Measurements from ENCODE around the gene TOM1L2.
A peak's percentile ranks its signal among the peaks of the same experiment; 100 is the strongest.
"Not testable (repeated sequence)": the region's sequence is repeated elsewhere in the genome, so short reads cannot be mapped to it uniquely, and the experiment has no call there.

TOM1L2 gene

GRCh38 chr17:17809531-17810083 is 162.6 kb downstream of the TOM1L2 start:
- FAIRE-seq, result no peak
- no peak for DNase-seq (ENCODE audit: low spot score)

DNA sequence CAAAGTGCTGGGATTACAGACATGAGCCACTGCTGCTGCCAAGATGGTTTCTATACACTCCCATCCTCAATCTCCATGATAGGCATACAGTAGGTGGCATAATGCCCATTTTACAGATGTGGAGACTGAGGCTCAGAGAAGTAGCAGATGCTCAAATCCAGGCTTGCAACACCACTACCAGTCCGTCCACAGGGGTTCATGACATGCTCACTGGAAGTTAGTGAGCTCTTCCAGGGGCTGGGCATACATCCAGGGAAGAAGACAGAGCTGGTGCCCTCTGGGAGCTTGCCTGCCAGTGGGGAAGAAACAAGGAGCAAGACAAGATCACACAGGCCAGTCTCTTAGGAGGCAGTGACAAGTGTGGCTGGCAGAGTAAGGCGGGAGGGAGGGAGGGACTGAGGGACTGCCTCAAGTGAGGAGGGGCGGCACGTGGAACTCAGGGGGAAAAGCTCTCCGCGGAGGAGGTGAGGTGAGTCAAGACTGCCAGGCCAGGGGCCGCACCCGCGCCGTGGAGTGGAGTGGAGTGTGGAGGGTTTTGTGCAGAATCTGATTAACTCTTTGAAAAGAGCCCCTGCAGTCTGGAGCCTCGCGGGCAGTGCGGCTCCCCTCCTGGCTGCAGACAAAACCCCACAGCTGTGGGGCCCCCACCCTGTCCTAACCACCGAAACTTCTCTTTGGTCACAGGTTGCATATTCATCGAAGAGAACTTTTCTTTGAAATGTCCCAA is 163.3 kb downstream of the TOM1L2 start:
- FAIRE-seq (no peak), DNase-seq (ENCODE audit: low spot score) (no peak)

GRCh38 chr17:17808200-17808599 is 164.0 kb downstream of the TOM1L2 start:
- DNase-seq (ENCODE audit: low spot score); FAIRE-seq: not testable (repeated sequence)

DNA sequence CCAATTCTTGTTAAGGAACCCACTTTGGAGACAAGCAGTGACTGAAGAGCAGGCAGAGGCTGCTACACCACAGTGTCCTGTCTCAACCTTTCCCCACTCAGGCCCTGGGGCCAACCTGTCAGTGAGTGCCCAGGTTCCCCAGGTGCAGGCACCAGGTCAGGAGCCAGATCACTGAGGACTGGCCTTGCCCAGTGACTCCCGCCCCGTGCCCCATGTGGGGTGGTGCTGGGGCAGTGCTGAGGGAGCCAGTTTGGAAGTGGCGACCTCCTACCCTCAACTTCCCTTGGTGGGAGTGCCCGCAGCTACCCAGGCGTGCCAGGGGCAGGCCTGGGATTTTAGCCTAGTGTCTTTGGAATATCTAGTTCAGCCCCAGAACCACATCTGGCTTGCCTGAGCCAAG is 164.8 kb downstream of the TOM1L2 start:
- DNase-seq (ENCODE audit: low spot score) (no peak), FAIRE-seq (no peak)

DNA sequence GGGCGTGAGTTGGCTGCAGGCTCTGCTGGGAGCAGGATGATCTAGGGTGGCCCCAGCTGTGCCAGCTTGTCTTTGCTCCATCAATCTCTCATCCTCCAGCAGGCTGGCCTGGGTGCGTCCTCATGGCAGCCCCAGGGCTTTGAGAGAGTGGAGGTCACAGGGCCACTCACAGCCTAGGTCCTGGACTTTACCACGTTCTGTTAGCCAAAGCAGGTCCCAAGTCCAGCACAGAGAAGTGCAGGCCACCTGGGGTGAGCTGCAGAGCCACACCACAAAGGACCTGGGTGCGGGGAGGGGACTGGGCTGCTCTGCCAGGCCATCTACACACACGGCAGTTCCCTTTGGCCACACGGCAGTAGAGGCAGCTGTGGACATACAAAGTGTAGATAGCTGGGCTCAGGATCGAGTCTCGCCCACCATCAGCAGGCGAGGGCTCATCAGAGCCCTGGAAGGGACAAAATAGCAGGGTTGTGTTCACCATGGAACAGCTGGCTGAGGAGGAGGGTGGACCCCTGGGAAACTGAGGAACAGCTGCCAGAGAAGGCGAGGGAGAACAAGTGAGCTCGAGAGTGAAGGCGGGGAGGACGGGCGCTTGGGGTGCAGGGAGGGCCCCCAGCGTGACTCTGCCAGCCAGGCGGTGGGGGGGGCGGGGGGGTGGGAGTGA is 165.5 kb downstream of the TOM1L2 start:
- no peak for DNase-seq (ENCODE audit: low spot score)
- FAIRE-seq, result no peak

- FAIRE-seq (no peak), DNase-seq (ENCODE audit: low spot score) (no peak)
Measured at GRCh38 chr17:17806035-17806434, 166.2 kb downstream of the TOM1L2 start.

DNA sequence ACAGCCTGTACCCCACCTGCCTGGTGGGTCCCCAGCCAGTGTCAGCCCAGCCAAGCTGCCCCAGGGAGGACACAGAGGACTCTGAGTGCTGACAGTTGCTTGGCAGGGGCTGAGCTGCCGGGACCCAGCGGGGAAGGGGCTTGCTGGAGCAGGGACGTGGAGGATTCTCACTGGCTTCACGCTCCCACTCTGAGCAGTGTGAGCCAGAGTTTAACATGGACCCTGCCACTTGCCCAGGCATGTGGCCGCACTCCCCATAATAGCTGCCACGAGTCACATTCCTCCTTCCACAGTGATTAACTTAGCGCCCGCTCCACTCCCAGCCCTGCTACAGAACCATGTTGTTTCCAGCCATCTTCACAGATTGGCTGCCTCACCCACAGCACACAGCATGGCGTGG is 166.6 kb downstream of the TOM1L2 start:
- DNase-seq (ENCODE audit: low spot score), result no peak
- peak; percentile 32 for FAIRE-seq

DNA sequence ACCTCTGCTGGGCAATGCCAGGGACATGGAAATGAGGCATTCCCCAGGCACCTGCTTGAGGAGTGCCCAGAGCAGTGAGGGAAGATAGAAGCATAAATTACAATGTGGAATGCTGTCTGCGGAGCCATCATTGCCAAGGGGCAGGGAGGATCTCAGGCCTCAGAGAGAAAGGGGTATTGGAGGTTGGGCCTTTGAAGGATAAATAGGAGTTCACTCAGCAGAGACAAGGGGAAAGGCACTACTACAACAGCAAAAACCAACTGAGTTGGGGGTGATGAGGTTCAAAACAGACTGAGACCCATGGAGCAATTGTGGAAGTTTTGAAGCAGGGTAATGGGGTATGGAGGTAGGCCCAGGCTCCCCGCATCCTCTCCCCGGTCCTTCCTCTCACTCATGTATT is 168.2 kb downstream of the TOM1L2 start:
- DNase-seq (ENCODE audit: low spot score) (no peak), FAIRE-seq (no peak)

DNA sequence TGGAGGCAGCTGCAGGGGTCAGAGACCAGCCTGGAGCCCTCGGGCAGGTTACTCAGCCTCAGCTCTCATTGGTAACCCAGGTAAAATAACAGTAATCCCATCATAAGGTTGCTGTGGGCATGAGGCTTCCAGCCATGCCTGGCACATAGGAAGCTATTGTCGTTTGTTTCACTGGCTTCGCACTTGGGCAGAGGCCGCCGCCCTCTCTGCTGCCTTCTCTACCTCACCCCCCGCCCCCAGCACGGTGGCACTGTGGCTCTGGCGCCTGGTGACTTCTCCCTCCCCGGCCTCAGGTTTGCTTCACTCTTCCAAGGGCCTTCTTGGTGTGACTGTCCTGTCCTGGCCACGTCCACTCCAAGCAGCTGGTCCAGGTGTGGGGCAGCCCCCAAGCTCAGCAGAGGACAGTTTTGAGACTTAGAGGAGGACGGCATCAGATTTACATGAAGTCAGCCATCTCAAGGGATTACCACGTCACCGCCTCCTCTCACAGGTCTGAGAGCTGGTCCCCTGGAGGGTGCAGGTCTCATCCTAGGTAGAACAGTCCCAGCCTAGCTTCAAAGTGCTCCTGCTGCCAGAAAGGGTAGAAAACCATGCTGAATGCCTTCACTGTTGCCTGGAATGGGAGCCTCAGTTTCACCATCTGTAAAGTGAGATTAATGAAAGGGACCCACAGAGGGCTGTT is 170.3 kb downstream of the TOM1L2 start:
- FAIRE-seq (no peak), DNase-seq (ENCODE audit: low spot score) (no peak)

DNA sequence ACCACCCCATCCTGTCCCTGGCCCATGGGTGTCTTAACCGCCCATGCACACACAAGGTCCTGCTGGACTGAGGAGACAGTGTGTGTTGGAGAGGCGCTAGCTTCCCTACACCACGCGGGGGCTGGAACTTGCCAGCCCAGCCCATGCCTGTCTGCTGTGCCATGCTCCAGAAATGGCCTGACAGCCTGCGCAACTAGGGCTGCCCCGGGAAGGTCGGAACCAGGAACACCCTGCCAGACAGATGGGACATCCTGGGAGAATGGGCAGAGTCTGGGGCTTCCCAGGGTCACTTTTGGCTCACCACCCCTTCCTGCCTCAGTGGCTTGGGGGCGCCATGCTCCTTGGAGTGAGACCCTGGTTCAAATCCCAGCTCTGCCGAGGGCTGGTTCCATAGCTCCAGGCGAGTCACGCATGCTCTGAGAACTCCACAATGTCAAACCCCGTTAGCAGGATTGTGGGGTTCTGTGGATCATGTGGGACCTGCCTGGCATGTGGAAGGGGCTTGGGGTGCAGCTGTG is 171.6 kb downstream of the TOM1L2 start:
- DNase-seq (ENCODE audit: low spot score) (no peak), FAIRE-seq (no peak)

DNA sequence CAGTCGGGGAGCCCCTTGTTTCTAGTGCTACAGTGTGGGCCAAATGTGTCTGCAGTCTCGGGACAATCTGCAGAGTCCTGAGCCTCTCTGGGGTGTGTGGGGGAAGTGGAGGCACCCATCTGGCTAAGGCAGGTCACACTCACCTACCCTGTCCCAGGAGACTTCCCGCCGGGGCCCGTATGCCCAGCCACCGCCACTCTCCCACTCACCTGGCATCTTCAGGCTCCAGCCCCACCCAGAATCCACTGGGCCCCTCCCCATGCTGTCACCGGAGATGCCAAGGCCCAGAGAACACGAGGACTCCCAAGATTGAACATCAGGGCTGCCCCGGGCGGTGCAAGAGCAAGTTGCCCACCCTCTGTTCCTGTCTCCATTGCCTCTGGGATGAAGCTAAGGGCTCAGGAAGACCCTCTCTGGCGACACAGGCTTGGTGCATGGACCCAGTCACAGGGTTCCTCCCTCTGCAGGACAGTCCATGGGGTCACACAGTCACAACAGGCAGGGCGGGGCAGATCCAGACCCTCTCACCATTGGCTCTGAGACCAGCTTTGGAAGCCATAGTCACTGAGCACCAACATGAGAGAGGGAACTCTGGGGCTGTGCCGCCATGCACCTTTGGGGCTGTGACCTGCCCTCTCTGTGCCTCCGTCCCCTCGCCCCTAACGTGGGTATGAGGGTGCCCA is 173.5 kb downstream of the TOM1L2 start:
- no peak for FAIRE-seq
- no peak for DNase-seq (ENCODE audit: low spot score)

- DNase-seq (ENCODE audit: low spot score), result no peak
- no peak for FAIRE-seq
Measured at GRCh38 chr17:17798010-17798556, 174.1 kb downstream of the TOM1L2 start.

DNA sequence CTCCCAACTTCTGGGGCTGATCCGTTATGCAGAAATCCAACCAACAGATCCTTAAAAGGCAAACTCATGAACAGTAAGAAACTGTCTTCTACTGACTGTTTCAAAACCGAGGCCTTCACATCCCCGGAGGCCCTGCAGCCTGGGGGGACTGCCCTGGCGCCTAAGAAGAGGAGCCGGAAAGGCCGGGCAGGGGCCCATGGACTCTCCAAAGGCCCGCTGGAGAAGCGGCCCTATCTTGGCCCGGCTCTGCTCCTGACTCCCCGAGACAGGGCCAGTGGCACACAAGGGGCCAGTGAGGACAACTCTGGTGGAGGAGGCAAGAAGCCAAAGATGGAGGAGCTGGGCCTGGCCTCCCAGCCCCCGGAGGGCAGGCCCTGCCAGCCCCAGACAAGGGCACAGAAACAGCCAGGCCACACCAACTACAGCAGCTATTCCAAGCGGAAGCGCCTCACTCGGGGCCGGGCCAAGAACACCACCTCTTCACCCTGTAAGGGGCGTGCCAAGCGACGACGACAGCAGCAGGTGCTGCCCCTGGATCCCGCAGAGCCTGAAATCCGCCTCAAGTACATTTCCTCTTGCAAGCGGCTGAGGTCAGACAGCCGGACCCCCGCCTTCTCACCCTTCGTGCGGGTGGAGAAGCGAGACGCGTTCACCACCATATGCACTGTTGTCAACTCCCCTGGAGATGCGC is 174.9 kb downstream of the TOM1L2 start:
- no peak for FAIRE-seq
- no peak for DNase-seq (ENCODE audit: low spot score)

DNA sequence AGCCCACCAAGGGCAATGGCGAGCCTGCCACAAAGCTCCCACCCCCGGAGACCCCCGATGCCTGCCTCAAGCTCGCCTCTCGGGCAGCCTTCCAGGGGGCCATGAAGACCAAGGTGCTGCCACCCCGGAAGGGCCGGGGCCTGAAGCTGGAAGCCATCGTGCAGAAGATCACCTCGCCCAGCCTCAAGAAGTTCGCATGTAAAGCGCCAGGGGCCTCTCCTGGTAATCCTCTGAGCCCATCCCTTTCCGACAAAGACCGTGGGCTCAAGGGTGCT is 175.5 kb downstream of the TOM1L2 start:
- no peak for DNase-seq (ENCODE audit: low spot score)
- no peak for FAIRE-seq

- DNase-seq (ENCODE audit: low spot score) (no peak), FAIRE-seq (no peak)
Measured at GRCh38 chr17:17795946-17796786, 176.0 kb downstream of the TOM1L2 start.

GRCh38 chr17:17795296-17795695 is 176.9 kb downstream of the TOM1L2 start:
- FAIRE-seq, result no peak
- DNase-seq (ENCODE audit: low spot score), result no peak

GRCh38 chr17:17794382-17794781 is 177.8 kb downstream of the TOM1L2 start:
- FAIRE-seq (no peak), DNase-seq (ENCODE audit: low spot score) (no peak)

Measured in urothelium cell line (cell line).